Upper lobe of left lung (tissue), 6 donors: ENCODE results near the gene COX10. TPM values are rescaled to one million over a fixed set of nuclear protein-coding genes. Genes with fewer than 3 reads are reported as not detected.
A peak's percentile ranks its signal among the peaks of the same experiment; 100 is the strongest.
"Not testable (repeated sequence)": the region's sequence is repeated elsewhere in the genome, so short reads cannot be mapped to it uniquely, and the experiment has no call there.

Experiments used
- ATAC-seq, 2 donors: fragments of 200-7000 bp; cut with Tn5 transposase; one replicate each; pipeline ENCODE4 v1.9.1; 2022; ENCODE audit warnings: mild to moderate bottlenecking in 2 of 2, moderate library complexity in 2 of 2; ENCODE audit not compliant: low FRiP score in 2 of 2
- DNase-seq, 2 donors: peaks; one replicate each; pipeline ENCODE4 v3.0.0-alpha.2; 2019 to 2020
- H3K27ac ChIP-seq, 4 donors: fragments of 200-600 bp; sonication (generic); one replicate each; pipeline ENCODE4 v1.5.1; 2016 to 2019
- H3K27me3 ChIP-seq, 4 donors: fragments of 200-600 bp; sonication (generic); one replicate each; pipeline ENCODE4 v1.5.1; 2017 to 2019
- H3K36me3 ChIP-seq, 4 donors: fragments of 200-600 bp; sonication (generic); one replicate each; pipeline ENCODE4 v1.5.1; 2016 to 2019
- H3K4me1 ChIP-seq, 4 donors: fragments of 200-600 bp; sonication (generic); one replicate each; pipeline ENCODE4 v1.5.1; 2018 to 2019
- H3K4me3 ChIP-seq, 4 donors: fragments of 200-600 bp; sonication (generic); one replicate each; pipeline ENCODE4 v1.5.1; 2017 to 2019; ENCODE audit warnings: mild to moderate bottlenecking in 2 of 4, moderate library complexity in 1 of 4
- H3K9me3 ChIP-seq, 4 donors: fragments of 200-600 bp; sonication (generic); one replicate each; pipeline ENCODE4 v1.5.1; 2018 to 2019
- EP300 ChIP-seq, 4 donors: sonication (generic); formaldehyde crosslinking; IDR thresholded peaks; one replicate each; pipeline ENCODE4 v1.5.1; 2017; ENCODE audit warnings: antibody characterized with exemption in 4 of 4, control low read depth in 2 of 4
- POLR2A ChIP-seq, 4 donors: fragments of 450-650 bp; IDR thresholded peaks; one replicate each; pipeline ENCODE4 v1.5.1; 2016 to 2017; ENCODE audit warnings: antibody characterized with exemption in 4 of 4, mild to moderate bottlenecking in 2 of 4
- POLR2AphosphoS5 ChIP-seq, 2 donors: sonication (generic); formaldehyde crosslinking; IDR thresholded peaks; one replicate each; pipeline ENCODE4 v1.5.1; 2017; ENCODE audit warnings: antibody characterized with exemption in 2 of 2
- WGBS, 2 donors: methylation state at CpG; one replicate each; pipeline ENCODE4 v1.1.5; 2017 to 2018; 5-methylcytosine and 5-hydroxymethylcytosine counted together
- total RNA-seq, 6 donors: library from RNA; depleted of rRNA in 4 of 6; stranded (reverse); fragments of >200 nt in 4 of 6; gene quantifications; one replicate each; pipeline versions ENCODE4 v1.1.0 to v1.2.1, GENCODE V29; 2016 to 2021
- TF ChIP-seq, protein P1 (sequence below), 6 experiments: fragments of 450-650 bp in 4 of 6; fragments of 200-600 bp in 2 of 6; sonication (generic) in 2 of 6; IDR thresholded peaks; one replicate each; pipeline ENCODE4 v1.5.1; 2016 to 2019; ENCODE audit warnings: antibody characterized with exemption in 6 of 6
- donor health status: DM: no; HTN: no; CAD: no; lungs with moderate emphysema.
- donor health status: DM: no; HTN: yes; CAD: no; lungs with severe emphysema.

The COX10 gene
- 10 to 100 TPM in 5 of 6 donors, 1 to 10 TPM in 1; 6.0 to 26.7 (median 16.3) TPM for total RNA-seq

DNA sequence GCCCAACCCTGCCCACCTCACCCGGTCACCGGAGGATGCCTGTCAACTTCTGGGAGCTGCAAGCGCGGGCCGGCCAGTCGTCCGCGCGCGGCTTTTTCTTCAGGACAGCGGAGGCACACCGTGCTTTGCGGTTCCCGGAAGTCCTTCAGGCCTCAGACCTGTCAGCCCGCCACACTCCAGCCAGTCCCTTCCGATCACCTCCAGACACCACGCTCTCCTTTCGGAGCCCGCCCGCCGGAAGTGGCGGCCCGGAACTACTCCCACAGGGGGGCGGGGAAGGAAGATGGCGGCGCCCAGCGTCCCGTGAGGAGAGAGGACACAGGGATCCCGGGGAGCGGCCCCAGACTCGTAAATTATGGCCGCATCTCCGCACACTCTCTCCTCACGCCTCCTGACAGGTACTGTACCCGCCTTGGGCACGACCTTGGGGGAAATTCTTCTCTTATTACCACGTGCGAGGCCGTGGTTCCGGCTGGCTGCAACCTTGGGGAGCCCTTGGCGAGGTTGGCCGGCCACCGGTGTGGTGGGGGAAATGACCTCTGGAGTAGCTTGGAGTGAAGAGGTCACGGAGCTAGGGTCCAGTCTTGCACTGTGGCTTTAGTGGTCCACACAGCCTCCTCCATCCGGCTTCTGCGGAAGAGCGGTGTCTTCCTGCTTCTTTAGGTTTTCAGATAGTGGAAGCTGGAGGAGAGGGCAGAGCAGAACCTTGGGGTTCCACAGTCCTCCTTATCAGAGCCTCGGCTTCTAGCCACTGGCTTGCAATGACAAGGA lies at the start of gene COX10:
COX10 (plus strand) TSS at position 254 of the 771 bp plus-strand sequence; CDS start at position 356, 102 bp downstream.
- Histone ChIP-seq H3K36me3 (no peaks in the 10 kb centered on the region), H3K27me3 (no peaks in the 10 kb centered on the region), H3K27ac (peak within 1 kb of the TSS; percentile 74 to 90 (median 78)), H3K4me3 (peak within 1 kb of the TSS; percentile 87 to 100 (median 92)), H3K9me3 (no peaks in the 10 kb centered on the region), H3K4me1 (peaks cover 19 to 23% (median 20%) of the 10 kb centered on the region in 4 donors)
- ATAC-seq, result peak; percentile 97 to 100
- TF ChIP-seq, protein P1, sequence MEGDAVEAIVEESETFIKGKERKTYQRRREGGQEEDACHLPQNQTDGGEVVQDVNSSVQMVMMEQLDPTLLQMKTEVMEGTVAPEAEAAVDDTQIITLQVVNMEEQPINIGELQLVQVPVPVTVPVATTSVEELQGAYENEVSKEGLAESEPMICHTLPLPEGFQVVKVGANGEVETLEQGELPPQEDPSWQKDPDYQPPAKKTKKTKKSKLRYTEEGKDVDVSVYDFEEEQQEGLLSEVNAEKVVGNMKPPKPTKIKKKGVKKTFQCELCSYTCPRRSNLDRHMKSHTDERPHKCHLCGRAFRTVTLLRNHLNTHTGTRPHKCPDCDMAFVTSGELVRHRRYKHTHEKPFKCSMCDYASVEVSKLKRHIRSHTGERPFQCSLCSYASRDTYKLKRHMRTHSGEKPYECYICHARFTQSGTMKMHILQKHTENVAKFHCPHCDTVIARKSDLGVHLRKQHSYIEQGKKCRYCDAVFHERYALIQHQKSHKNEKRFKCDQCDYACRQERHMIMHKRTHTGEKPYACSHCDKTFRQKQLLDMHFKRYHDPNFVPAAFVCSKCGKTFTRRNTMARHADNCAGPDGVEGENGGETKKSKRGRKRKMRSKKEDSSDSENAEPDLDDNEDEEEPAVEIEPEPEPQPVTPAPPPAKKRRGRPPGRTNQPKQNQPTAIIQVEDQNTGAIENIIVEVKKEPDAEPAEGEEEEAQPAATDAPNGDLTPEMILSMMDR (IDR thresholded peaks at IDR 0.05), result peak in 1 of 6 experiments; percentile 5
- TF ChIP-seq POLR2A (IDR thresholded peaks at IDR 0.05) (peak in 3 of 4 donors; percentile 54 to 82 (median 75)), EP300 (IDR thresholded peaks at IDR 0.05) (peak in 1 of 4 donors; percentile 31), POLR2AphosphoS5 (IDR thresholded peaks at IDR 0.05) (peak; percentile 60 to 82)
- WGBS, 2 donors, result 1 to 3% methylated on average over 20 to 48 of the region's 48 CpGs
- DNase-seq, result peak; percentile 90 to 96

DNA sequence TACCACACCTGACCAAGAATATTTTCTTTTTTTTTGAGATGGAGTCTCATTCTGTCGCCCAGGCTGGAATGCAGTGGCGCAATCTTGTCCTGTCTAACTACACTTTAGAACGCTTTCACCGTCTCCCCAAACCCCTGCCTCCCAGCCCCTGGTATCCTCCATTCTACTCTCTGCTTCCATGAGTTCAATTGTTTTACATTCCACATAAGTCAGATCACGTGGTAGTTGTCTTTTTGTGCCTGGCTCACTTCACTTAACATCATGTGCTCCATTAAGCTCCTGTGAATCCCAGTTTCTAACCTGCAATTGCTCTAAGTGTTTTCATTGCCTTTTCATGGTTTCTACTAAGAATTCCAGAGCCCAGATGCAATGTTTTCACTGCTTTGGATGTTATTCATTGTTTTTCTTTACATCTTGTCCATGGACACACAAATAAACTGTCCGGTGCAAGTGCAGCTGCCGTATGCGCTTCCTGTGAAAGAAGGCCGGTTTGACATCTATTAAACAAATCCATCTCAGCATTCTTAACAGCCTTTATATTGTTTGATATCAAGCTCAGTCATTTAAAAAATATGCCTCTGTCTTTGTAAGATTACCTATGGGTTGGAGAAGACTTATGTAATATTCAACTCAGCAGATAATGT lies 47.5 kb upstream of the COX10 start:
- H3K4me1 ChIP-seq, ATAC-seq, H3K27ac ChIP-seq, H3K36me3 ChIP-seq, H3K4me3 ChIP-seq, H3K27me3 ChIP-seq, H3K9me3 ChIP-seq, DNase-seq: not testable (repeated sequence)
- WGBS, 2 donors, result 58 to 79% methylated on average over 5 to 6 of the region's 9 CpGs

DNA sequence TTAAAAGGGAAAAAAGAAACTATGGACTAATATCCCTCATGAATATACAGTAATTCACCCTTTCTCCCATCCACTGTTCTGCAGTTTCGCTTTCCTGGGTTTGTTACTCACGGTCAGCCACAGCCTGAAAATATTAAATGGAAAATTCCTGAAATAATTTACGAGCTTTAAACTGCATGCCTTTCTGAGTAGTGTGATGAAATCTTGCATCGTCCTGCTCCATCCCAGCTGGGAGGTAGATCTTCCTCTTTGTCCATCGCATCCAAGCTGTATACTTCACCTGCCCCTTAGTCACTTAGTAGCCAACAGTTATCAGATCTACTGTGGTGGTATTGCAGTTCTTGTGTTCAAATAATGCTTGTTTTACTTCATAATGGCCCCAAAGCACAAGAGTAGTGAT lies 39.5 kb upstream of the COX10 start:
- H3K9me3 ChIP-seq, DNase-seq, H3K4me1 ChIP-seq, H3K27me3 ChIP-seq, H3K4me3 ChIP-seq, H3K27ac ChIP-seq: not testable (repeated sequence)
- ATAC-seq, result peak in 1 of 2 donors; percentile 42
- H3K36me3 ChIP-seq, result peaks cover 0 to 12% (median 10%) of the 10 kb centered on the region in 4 donors
- 82 to 100% methylated on average over 1 to 2 of the region's 5 CpGs for WGBS, 2 donors

DNA sequence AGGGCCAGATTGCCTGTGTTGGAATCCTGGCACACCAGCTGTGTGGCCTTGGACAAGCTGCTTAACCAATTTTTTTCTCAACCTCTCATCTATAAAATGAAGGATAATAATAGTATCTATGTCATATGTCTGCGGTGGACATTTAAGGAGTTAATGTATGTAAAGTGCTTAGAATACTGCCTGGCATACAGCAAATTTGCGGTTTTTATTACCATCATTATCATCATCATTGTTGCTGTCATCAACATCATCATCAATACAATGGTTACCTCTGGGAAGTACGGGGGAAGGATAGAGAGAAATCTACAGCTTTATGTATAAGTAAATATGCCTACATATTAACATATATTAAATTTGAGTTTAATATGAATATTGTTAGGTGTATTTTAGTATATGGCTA lies 37.1 kb upstream of the COX10 start:
- ATAC-seq (no peak), DNase-seq (no peak)
- WGBS, 2 donors, result 96 to 97% methylated on average over 3 of the region's 3 CpGs
- no peaks in the 10 kb centered on the region for H3K27me3 ChIP-seq
- peaks cover 0 to 12% (median 10%) of the 10 kb centered on the region in 4 donors for H3K36me3 ChIP-seq
- no peaks in the 10 kb centered on the region for H3K9me3 ChIP-seq
- no peak for TF ChIP-seq EP300 (IDR thresholded peaks at IDR 0.05)
- TF ChIP-seq, protein P1 (IDR thresholded peaks at IDR 0.05), result no peak
- TF ChIP-seq POLR2AphosphoS5 (IDR thresholded peaks at IDR 0.05), result no peak
- no peak overlapping the region for H3K27ac ChIP-seq
- H3K4me1 ChIP-seq, result no peaks in the 10 kb centered on the region
- H3K4me3 ChIP-seq, result no peak overlapping the region

DNA sequence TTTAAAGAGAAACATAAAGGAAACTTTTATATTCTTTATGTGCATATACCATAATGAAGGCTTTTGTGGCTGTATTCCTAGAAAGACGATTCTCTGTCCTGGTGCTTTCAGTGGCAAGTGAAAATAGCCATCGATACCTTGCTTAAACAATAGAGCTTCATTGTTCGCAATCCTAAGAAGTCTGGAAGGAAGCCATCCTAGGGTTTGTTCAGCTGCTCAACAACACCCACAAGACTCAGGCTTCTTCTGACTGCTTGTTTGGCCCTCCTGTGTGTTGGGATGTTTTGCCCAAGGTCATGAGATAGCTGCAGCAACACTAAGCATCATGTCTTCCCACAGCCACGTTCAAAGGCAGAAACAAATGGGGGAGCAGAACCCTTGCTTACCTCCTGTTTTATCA lies 36.1 kb upstream of the COX10 start:
- Histone ChIP-seq H3K36me3 (peaks cover 0 to 12% (median 10%) of the 10 kb centered on the region in 4 donors), H3K27me3 (no peaks in the 10 kb centered on the region), H3K9me3 (no peaks in the 10 kb centered on the region), H3K27ac (no peak overlapping the region), H3K4me3 (no peak overlapping the region), H3K4me1 (peaks cover 0 to 4% (median 0%) of the 10 kb centered on the region in 4 donors)
- ATAC-seq (no peak), DNase-seq (no peak)
- 86 to 96% methylated on average over 4 of the region's 4 CpGs for WGBS, 2 donors
- TF ChIP-seq EP300 (IDR thresholded peaks at IDR 0.05) (no peak), POLR2A (IDR thresholded peaks at IDR 0.05) (no peak), POLR2AphosphoS5 (IDR thresholded peaks at IDR 0.05) (no peak)
- TF ChIP-seq, protein P1 (IDR thresholded peaks at IDR 0.05), result no peak
